Fibroblast of upper back skin (primary cell): ENCODE data around the gene BCAT1.
A peak's percentile ranks its signal among the peaks of the same experiment; 100 is the strongest.
"Not testable (repeated sequence)": the region's sequence is repeated elsewhere in the genome, so short reads cannot be mapped to it uniquely, and the experiment has no call there.

Source experiments
- DNase-seq: peaks from one replicate; pipeline ENCODE4 v3.0.0-alpha.2; 2013

The BCAT1 gene

GRCh38 chr12:24898606-24899005 is 50.3 kb downstream of the BCAT1 start:
- peak; percentile 50 for DNase-seq

- no peak for DNase-seq
Measured at GRCh38 chr12:24898185-24898584, 50.7 kb downstream of the BCAT1 start.

- DNase-seq: no peak
Measured at GRCh38 chr12:24896171-24896570, 52.7 kb downstream of the BCAT1 start.

GRCh38 chr12:24895612-24896011 is 53.3 kb downstream of the BCAT1 start:
- DNase-seq: no peak

GRCh38 chr12:24894879-24895278 is 54.0 kb downstream of the BCAT1 start:
- DNase-seq: no peak

- no peak for DNase-seq
Measured at GRCh38 chr12:24890048-24890803, 58.7 kb downstream of the BCAT1 start.

GRCh38 chr12:24889411-24889810 is 59.5 kb downstream of the BCAT1 start:
- DNase-seq: no peak

- no peak for DNase-seq
Measured at GRCh38 chr12:24888813-24889212, 60.1 kb downstream of the BCAT1 start.

GRCh38 chr12:24884911-24885310 is 64.0 kb downstream of the BCAT1 start:
- no peak for DNase-seq

GRCh38 chr12:24881724-24882371 is 67.1 kb downstream of the BCAT1 start:
- DNase-seq: no peak

GRCh38 chr12:24881227-24881626 is 67.7 kb downstream of the BCAT1 start:
- DNase-seq: no peak

- no peak for DNase-seq
Measured at GRCh38 chr12:24880732-24881131, 68.2 kb downstream of the BCAT1 start.

- no peak for DNase-seq
Measured at GRCh38 chr12:24879644-24880043, 69.3 kb downstream of the BCAT1 start.

- DNase-seq: no peak
Measured at GRCh38 chr12:24875014-24875413, 73.9 kb downstream of the BCAT1 start.

GRCh38 chr12:24872211-24872610 is 76.7 kb downstream of the BCAT1 start:
- no peak for DNase-seq

- not testable (repeated sequence) for DNase-seq
Measured at GRCh38 chr12:24866139-24866538, 82.8 kb downstream of the BCAT1 start.

GRCh38 chr12:24864796-24865125 is 84.1 kb downstream of the BCAT1 start:
- DNase-seq: peak; percentile 44

GRCh38 chr12:24861766-24862540 is 86.9 kb downstream of the BCAT1 start:
- no peak for DNase-seq

- DNase-seq: peak; percentile 32
Measured at GRCh38 chr12:24860546-24860945, 88.4 kb downstream of the BCAT1 start.

- DNase-seq: no peak
Measured at GRCh38 chr12:24856541-24856940, 92.4 kb downstream of the BCAT1 start.

- DNase-seq: no peak
Measured at GRCh38 chr12:24854908-24855307, 94.0 kb downstream of the BCAT1 start.

- DNase-seq: no peak
Measured at GRCh38 chr12:24854017-24854416, 94.9 kb downstream of the BCAT1 start.

- peak; percentile 44 for DNase-seq
Measured at GRCh38 chr12:24853588-24853987, 95.3 kb downstream of the BCAT1 start.

- DNase-seq: no peak
Measured at GRCh38 chr12:24853094-24853493, 95.8 kb downstream of the BCAT1 start.
